Fibroblast of lung (primary cell): ENCODE measurements around the gene LNPEP. TPM values are rescaled to one million over a fixed set of nuclear protein-coding genes. Genes with fewer than 3 reads are reported as not detected.
"Not testable (repeated sequence)": the region's sequence is repeated elsewhere in the genome, so short reads cannot be mapped to it uniquely, and the experiment has no call there.

Experiments
- DNase-seq, 2 donors: peaks; one replicate each; pipeline versions ENCODE4 v3.0.0 to v3.0.0-alpha.2; 2010; ENCODE audit warnings: low read depth in 2 of 2
- H2AFZ ChIP-seq: 2 replicates; pipeline ENCODE4 v1.5.1; 2012; ENCODE audit warnings: low read length, control low read depth, inconsistent platforms
- H3K27ac ChIP-seq: 2 replicates; pipeline ENCODE4 v1.5.1; 2011; ENCODE audit warnings: low read length, control low read depth; ENCODE audit not compliant: insufficient read depth
- H3K27me3 ChIP-seq: 2 replicates; pipeline ENCODE4 v1.5.1; 2011; ENCODE audit warnings: mild to moderate bottlenecking, low read length; ENCODE audit not compliant: control insufficient read depth, insufficient read depth
- H3K36me3 ChIP-seq: 2 replicates; pipeline ENCODE4 v1.5.1; 2011; ENCODE audit warnings: low read length; ENCODE audit not compliant: control insufficient read depth, insufficient read depth
- H3K4me1 ChIP-seq: 2 replicates; pipeline ENCODE4 v1.5.1; 2011; ENCODE audit warnings: low read length; ENCODE audit not compliant: control insufficient read depth, insufficient read depth; ENCODE audit errors: extremely low read depth
- H3K4me2 ChIP-seq: 2 replicates; pipeline ENCODE4 v1.5.1; 2011; ENCODE audit warnings: low read length, control low read depth; ENCODE audit not compliant: insufficient read depth; ENCODE audit errors: extremely low read depth
- H3K4me3 ChIP-seq, 4 experiments: fragments of 200-600 bp in 1 of 4; sonication (generic) in 1 of 4; replicated peaks in 1 of 4; 2 replicates each; pipeline ENCODE4 v1.5.1; 2011 to 2016; ENCODE audit warnings: low read length in 4 of 4, low read depth in 3 of 4, mild to moderate bottlenecking in 3 of 4, control low read depth in 2 of 4, inconsistent platforms in 1 of 4, mixed read lengths in 1 of 4; ENCODE audit not compliant: insufficient read depth in 1 of 4; ENCODE audit errors: control extremely low read depth in 1 of 4
- H3K79me2 ChIP-seq: 2 replicates; pipeline ENCODE4 v1.5.1; 2012; ENCODE audit warnings: mild to moderate bottlenecking, low read length, inconsistent platforms; ENCODE audit not compliant: control insufficient read depth, insufficient read depth
- H3K9ac ChIP-seq: 2 replicates; pipeline ENCODE4 v1.5.1; 2011; ENCODE audit warnings: mild to moderate bottlenecking, low read length, control low read depth; ENCODE audit not compliant: insufficient read depth
- H3K9me3 ChIP-seq: 2 replicates; pipeline ENCODE4 v1.5.1; 2012; ENCODE audit warnings: low read depth, low read length; ENCODE audit not compliant: control insufficient read depth, insufficient read depth
- H4K20me1 ChIP-seq: 2 replicates; pipeline ENCODE4 v1.5.1; 2011; ENCODE audit warnings: low read length; ENCODE audit not compliant: control insufficient read depth, insufficient read depth; ENCODE audit errors: extremely low read depth
- EZH2 ChIP-seq: IDR thresholded peaks from 2 replicates; pipeline ENCODE4 v1.5.1; 2012; ENCODE audit warnings: low read length, control low read depth, mild to moderate bottlenecking; ENCODE audit errors: missing control alignments
- polyA plus RNA-seq, 2 donors: library from polyadenylated mRNA; depleted of rRNA in 1 of 2; stranded (reverse) in 1 of 2; unstranded in 1 of 2; fragments of >200 nt; gene quantifications; 2 replicates each; pipeline ENCODE4 v1.2.1, GENCODE V29; 2011 to 2012; ENCODE audit warnings: missing spikeins in 1 of 2
- total RNA-seq: library from RNA; depleted of rRNA; stranded (reverse); fragments of >200 nt; gene quantifications from 2 replicates; pipeline ENCODE4 v1.2.1, GENCODE V29; 2014
- TF ChIP-seq, protein P1 (sequence below), 2 donors: IDR thresholded peaks in 1 of 2; conservative IDR thresholded peaks in 1 of 2; 1 replicate in 1 of 2; 2 replicates in 1 of 2; pipeline ENCODE4 v1.5.1; 2011 to 2012; ENCODE audit warnings: low read length in 2 of 2, control low read depth in 1 of 2, inconsistent platforms in 1 of 2, low read depth in 1 of 2, mild to moderate bottlenecking in 1 of 2

LNPEP gene
- total and polyA plus RNA-seq, 2 donors (not counting 1 experiment from before 2014, with no cell fraction given) = 19.5 to 26.1 TPM

DNA sequence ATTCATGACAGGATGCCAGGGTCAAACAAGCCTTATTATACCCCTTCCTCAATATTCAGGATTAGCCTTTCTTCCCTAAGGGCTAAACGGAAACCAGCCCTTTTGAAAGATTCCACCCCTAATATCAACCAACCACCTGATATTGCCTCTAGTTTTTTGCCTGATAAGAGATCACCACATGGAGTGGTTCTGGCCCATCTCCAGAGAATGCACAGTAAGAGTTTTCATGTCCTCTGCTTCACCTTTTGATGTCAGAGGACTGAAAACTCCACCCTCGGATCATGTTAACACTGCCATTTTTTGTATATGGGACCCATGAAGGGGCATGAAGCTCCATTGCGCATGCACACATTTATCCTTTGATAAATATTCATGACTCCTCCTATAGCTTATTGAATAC, 5.8 kb upstream of the LNPEP start:
- DNase-seq = peak in 1 of 2 donors; percentile 25
- Histone ChIP-seq H3K27ac (no peak overlapping the region), H3K9me3 (no peaks in the 10 kb centered on the region), H2AFZ (no peak overlapping the region), H3K4me2 (no peak overlapping the region), H3K27me3 (no peaks in the 10 kb centered on the region), H4K20me1 (no peaks in the 10 kb centered on the region), H3K4me3 (no peak overlapping the region), H3K79me2 (no peaks in the 10 kb centered on the region), H3K4me1 (peaks cover 3% of the 10 kb centered on the region), H3K9ac (no peak overlapping the region), H3K36me3 (no peaks in the 10 kb centered on the region)
- TF ChIP-seq, protein P1, sequence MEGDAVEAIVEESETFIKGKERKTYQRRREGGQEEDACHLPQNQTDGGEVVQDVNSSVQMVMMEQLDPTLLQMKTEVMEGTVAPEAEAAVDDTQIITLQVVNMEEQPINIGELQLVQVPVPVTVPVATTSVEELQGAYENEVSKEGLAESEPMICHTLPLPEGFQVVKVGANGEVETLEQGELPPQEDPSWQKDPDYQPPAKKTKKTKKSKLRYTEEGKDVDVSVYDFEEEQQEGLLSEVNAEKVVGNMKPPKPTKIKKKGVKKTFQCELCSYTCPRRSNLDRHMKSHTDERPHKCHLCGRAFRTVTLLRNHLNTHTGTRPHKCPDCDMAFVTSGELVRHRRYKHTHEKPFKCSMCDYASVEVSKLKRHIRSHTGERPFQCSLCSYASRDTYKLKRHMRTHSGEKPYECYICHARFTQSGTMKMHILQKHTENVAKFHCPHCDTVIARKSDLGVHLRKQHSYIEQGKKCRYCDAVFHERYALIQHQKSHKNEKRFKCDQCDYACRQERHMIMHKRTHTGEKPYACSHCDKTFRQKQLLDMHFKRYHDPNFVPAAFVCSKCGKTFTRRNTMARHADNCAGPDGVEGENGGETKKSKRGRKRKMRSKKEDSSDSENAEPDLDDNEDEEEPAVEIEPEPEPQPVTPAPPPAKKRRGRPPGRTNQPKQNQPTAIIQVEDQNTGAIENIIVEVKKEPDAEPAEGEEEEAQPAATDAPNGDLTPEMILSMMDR (conservative IDR thresholded peaks at IDR 0.05 in 1 of 2, IDR thresholded peaks at IDR 0.05 in 1 of 2; ENCODE audit: low read depth in 1 of 2, low read length in 2 of 2) = no peak
- no peak for TF ChIP-seq EZH2

DNA sequence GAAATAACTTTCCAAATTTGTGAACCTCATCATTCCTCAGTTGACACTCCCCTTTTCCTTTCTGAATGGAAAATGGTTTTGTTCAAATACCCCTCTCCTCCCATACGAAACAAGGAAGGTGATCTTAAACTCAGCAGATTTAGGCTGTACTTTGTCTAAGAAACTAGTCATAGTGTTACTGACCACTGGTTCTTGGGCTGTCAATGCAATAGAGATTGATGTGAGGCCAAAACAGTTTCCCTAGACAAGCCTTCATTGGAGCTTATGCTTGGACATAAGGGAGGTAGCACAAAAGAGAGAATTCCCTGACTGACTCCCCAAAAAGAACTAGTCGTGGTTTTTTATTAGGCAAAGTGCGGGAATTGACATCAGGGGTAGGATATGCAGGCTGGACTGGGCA, 5.3 kb upstream of the LNPEP start:
- no peaks in the 10 kb centered on the region for H3K9me3 ChIP-seq
- DNase-seq = no peak
- H2AFZ ChIP-seq = no peak overlapping the region
- H3K36me3 ChIP-seq = no peaks in the 10 kb centered on the region
- no peaks in the 10 kb centered on the region for H3K79me2 ChIP-seq
- H3K4me3 ChIP-seq = no peak overlapping the region
- no peak overlapping the region for H3K9ac ChIP-seq
- no peaks in the 10 kb centered on the region for H3K27me3 ChIP-seq
- TF ChIP-seq, protein P1 (conservative IDR thresholded peaks at IDR 0.05 in 1 of 2, IDR thresholded peaks at IDR 0.05 in 1 of 2; ENCODE audit: low read depth in 1 of 2, low read length in 2 of 2) = no peak
- no peaks in the 10 kb centered on the region for H4K20me1 ChIP-seq
- peaks cover 3% of the 10 kb centered on the region for H3K4me1 ChIP-seq
- H3K27ac ChIP-seq = no peak overlapping the region
- no peak overlapping the region for H3K4me2 ChIP-seq

- not testable (repeated sequence) for DNase-seq
These were observed 4.8 kb upstream of the LNPEP start for GRCh38 chr5:96931037-96931436.

More at GRCh38 chr5:96931037-96931436, 4.8 kb upstream of the LNPEP start:
- not testable (repeated sequence) for H3K27ac ChIP-seq, H3K9me3 ChIP-seq, H3K27me3 ChIP-seq, H3K4me2 ChIP-seq, H4K20me1 ChIP-seq, H3K4me3 ChIP-seq, H3K79me2 ChIP-seq, H3K36me3 ChIP-seq, H3K9ac ChIP-seq, H2AFZ ChIP-seq, H3K4me1 ChIP-seq
